Vagina (tissue), 2 donors: ENCODE measurements around the gene FLVCR1. TPM values are rescaled to one million over a fixed set of nuclear protein-coding genes. Genes with fewer than 3 reads are reported as not detected.

Experiments used
- DNase-seq, 2 donors: peaks; one replicate each; pipeline ENCODE4 v3.0.0-alpha.2; 2017; ENCODE audit errors: extremely low spot score in 2 of 2
- H3K27ac ChIP-seq: fragments of 200-600 bp; sonication (generic); one replicate; pipeline ENCODE4 v1.5.1; 2019
- H3K27me3 ChIP-seq: fragments of 200-600 bp; sonication (generic); one replicate; pipeline ENCODE4 v1.5.1; 2019
- H3K36me3 ChIP-seq, 2 donors: fragments of 200-600 bp; sonication (generic); one replicate each; pipeline ENCODE4 v1.5.1; 2017 to 2019
- H3K4me1 ChIP-seq: fragments of 200-600 bp; sonication (generic); one replicate; pipeline ENCODE4 v1.5.1; 2019
- H3K4me3 ChIP-seq, 2 donors: fragments of 200-600 bp; sonication (generic); 1 replicate in 1 of 2; 2 replicates in 1 of 2; pipeline ENCODE4 v1.5.1; 2016 to 2019
- H3K9me3 ChIP-seq: fragments of 200-600 bp; sonication (generic); one replicate; pipeline ENCODE4 v1.5.1; 2019
- POLR2A ChIP-seq, 2 donors: fragments of 450-650 bp; IDR thresholded peaks; one replicate each; pipeline ENCODE4 v1.6.1; 2017; ENCODE audit warnings: antibody characterized with exemption in 2 of 2, mild to moderate bottlenecking in 2 of 2, moderate library complexity in 2 of 2
- POLR2AphosphoS5 ChIP-seq, 2 donors: sonication (generic); formaldehyde crosslinking; IDR thresholded peaks; one replicate each; pipeline ENCODE4 v1.9.0; 2017; ENCODE audit warnings: antibody characterized with exemption in 2 of 2, mild to moderate bottlenecking in 2 of 2, low read depth in 1 of 2; ENCODE audit not compliant: insufficient read depth in 1 of 2
- intact Hi-C: fragments of 100-400 bp; cut with DNase I; formaldehyde crosslinking; loops from one replicate; pipeline ENCODE4 v1.15.1; 2023
- total RNA-seq: library from RNA; depleted of rRNA; stranded (reverse); fragments of >200 nt; gene quantifications from one replicate; pipeline ENCODE4 v1.2.3, GENCODE V29; 2016
- TF ChIP-seq, protein P1 (sequence below), 3 experiments: fragments of 450-650 bp in 2 of 3; fragments of 200-600 bp in 1 of 3; sonication (generic) in 1 of 3; IDR thresholded peaks; one replicate each; pipeline ENCODE4 v1.5.1; 2017 to 2019; ENCODE audit warnings: antibody characterized with exemption in 3 of 3, mild to moderate bottlenecking in 2 of 3, moderate library complexity in 2 of 3

Gene FLVCR1
- total RNA-seq, 1 donor from 2014 or later: 5.6 TPM

DNA sequence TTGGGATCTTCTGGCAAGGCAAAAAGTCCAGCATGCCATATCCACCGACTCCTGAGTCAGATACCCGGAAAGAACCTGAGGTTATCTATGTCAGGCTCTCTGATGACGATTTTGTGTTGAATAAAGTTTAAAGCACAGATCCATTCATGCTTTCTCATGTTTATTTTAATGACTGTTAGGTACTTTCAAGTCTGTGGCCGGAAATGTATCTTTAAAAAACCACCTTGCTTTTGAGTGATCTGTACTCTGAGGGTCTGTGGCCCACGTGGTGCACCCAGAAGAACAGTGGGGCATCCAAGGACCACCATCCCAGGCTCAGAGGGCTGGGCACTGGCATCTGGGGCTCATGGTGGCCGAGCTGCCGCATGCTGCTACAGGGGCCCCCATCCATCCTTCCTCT, 62.2 kb downstream of the FLVCR1 start:
- Histone ChIP-seq H3K27me3 (no peaks in the 10 kb centered on the region), H3K27ac (no peak overlapping the region), H3K4me1 (peaks cover 9% of the 10 kb centered on the region), H3K4me3 (no peak overlapping the region), H3K9me3 (no peaks in the 10 kb centered on the region), H3K36me3 (no peaks in the 10 kb centered on the region)
- no peak for DNase-seq
- intact Hi-C loops: no loop called here
- TF ChIP-seq, protein P1, sequence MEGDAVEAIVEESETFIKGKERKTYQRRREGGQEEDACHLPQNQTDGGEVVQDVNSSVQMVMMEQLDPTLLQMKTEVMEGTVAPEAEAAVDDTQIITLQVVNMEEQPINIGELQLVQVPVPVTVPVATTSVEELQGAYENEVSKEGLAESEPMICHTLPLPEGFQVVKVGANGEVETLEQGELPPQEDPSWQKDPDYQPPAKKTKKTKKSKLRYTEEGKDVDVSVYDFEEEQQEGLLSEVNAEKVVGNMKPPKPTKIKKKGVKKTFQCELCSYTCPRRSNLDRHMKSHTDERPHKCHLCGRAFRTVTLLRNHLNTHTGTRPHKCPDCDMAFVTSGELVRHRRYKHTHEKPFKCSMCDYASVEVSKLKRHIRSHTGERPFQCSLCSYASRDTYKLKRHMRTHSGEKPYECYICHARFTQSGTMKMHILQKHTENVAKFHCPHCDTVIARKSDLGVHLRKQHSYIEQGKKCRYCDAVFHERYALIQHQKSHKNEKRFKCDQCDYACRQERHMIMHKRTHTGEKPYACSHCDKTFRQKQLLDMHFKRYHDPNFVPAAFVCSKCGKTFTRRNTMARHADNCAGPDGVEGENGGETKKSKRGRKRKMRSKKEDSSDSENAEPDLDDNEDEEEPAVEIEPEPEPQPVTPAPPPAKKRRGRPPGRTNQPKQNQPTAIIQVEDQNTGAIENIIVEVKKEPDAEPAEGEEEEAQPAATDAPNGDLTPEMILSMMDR (IDR thresholded peaks at IDR 0.05): no peak
- no peak for TF ChIP-seq POLR2AphosphoS5 (IDR thresholded peaks at IDR 0.05; ENCODE audit: insufficient read depth in 1 of 2, low read depth in 1 of 2)
- no peak for TF ChIP-seq POLR2A (IDR thresholded peaks at IDR 0.05)

DNA sequence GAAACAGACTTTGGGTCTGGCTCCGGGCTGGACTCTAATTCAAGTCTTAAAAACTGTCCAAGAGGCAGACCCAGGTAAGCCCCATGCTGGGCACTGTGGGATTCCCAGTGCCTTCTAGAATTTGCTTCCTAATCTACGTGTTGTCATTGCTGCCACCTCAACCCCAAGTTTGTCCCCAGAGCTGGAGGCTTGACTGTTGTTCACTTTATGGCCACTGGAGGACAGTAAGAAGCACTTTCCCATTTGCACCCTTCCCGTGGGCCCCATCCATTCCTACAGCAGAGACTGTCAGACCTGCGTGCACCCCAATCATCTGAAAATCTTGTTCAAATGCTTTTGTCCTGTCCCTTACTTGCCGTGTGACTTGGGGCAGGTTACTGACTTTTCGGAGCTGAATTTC, 62.8 kb downstream of the FLVCR1 start:
- H3K27ac ChIP-seq: no peak overlapping the region
- H3K4me3 ChIP-seq: no peak overlapping the region
- H3K9me3 ChIP-seq: no peaks in the 10 kb centered on the region
- intact Hi-C loops: no loop called here
- peaks cover 9% of the 10 kb centered on the region for H3K4me1 ChIP-seq
- no peaks in the 10 kb centered on the region for H3K36me3 ChIP-seq
- TF ChIP-seq, protein P1 (IDR thresholded peaks at IDR 0.05): no peak
- TF ChIP-seq POLR2A (IDR thresholded peaks at IDR 0.05) (no peak), POLR2AphosphoS5 (IDR thresholded peaks at IDR 0.05; ENCODE audit: insufficient read depth in 1 of 2, low read depth in 1 of 2) (no peak)
- no peak for DNase-seq
- H3K27me3 ChIP-seq: no peaks in the 10 kb centered on the region

DNA sequence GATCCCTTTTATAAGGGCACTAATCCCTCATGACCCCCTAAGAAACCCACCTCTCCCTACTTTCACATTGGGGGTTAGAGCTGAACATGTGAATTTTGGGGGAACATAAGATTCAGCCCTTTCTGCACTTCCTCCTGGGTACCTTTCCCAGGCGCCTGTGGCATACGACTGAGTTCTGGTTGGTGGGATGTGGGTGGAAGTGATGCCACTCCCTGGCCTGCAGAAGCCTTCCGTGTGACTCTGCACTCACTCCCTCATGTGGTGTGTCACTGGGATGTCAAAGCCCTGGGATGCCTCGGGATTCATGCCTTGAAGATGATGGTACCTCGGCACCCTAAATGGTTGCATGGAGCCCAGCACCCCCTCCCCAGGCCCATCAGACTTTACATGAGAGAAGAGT, 63.9 kb downstream of the FLVCR1 start:
- H3K4me3 ChIP-seq: no peak overlapping the region
- intact Hi-C loops: no loop called here
- peaks cover 1% of the 10 kb centered on the region for H3K4me1 ChIP-seq
- no peak overlapping the region for H3K27ac ChIP-seq
- TF ChIP-seq POLR2AphosphoS5 (IDR thresholded peaks at IDR 0.05; ENCODE audit: insufficient read depth in 1 of 2, low read depth in 1 of 2) (no peak), POLR2A (IDR thresholded peaks at IDR 0.05) (no peak)
- TF ChIP-seq, protein P1 (IDR thresholded peaks at IDR 0.05): no peak
- H3K9me3 ChIP-seq: no peaks in the 10 kb centered on the region
- peak in 1 of 2 donors; percentile 54 for DNase-seq
- H3K36me3 ChIP-seq: no peaks in the 10 kb centered on the region
- no peaks in the 10 kb centered on the region for H3K27me3 ChIP-seq

DNA sequence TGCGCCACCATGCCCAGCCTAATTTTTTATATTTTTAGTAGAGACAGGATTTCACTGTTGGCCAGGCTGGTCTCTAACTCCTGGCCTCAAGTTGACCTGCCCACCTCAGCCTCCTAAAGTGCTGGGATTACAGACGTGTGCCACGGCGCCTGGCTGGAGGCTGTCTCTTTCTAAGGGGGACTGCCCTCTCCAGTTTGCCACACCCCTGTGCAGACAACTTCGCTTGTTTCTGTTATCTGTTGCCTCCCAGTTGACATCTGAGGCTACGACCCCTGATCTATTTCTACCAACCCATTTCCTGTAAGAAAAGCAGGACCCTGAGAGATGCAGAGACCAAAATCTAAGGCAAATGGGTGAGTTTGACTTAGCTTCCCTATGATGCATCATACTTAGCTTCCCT, 68.3 kb downstream of the FLVCR1 start:
- H3K36me3 ChIP-seq: no peaks in the 10 kb centered on the region
- no peak for TF ChIP-seq POLR2A (IDR thresholded peaks at IDR 0.05)
- TF ChIP-seq, protein P1 (IDR thresholded peaks at IDR 0.05): no peak
- TF ChIP-seq POLR2AphosphoS5 (IDR thresholded peaks at IDR 0.05; ENCODE audit: insufficient read depth in 1 of 2, low read depth in 1 of 2): no peak
- no peak overlapping the region for H3K4me3 ChIP-seq
- no peak overlapping the region for H3K27ac ChIP-seq
- peak in 1 of 2 donors; percentile 58 for DNase-seq
- intact Hi-C loops: no loop called here
- no peaks in the 10 kb centered on the region for H3K9me3 ChIP-seq
- H3K27me3 ChIP-seq: no peaks in the 10 kb centered on the region
- H3K4me1 ChIP-seq: no peaks in the 10 kb centered on the region

DNA sequence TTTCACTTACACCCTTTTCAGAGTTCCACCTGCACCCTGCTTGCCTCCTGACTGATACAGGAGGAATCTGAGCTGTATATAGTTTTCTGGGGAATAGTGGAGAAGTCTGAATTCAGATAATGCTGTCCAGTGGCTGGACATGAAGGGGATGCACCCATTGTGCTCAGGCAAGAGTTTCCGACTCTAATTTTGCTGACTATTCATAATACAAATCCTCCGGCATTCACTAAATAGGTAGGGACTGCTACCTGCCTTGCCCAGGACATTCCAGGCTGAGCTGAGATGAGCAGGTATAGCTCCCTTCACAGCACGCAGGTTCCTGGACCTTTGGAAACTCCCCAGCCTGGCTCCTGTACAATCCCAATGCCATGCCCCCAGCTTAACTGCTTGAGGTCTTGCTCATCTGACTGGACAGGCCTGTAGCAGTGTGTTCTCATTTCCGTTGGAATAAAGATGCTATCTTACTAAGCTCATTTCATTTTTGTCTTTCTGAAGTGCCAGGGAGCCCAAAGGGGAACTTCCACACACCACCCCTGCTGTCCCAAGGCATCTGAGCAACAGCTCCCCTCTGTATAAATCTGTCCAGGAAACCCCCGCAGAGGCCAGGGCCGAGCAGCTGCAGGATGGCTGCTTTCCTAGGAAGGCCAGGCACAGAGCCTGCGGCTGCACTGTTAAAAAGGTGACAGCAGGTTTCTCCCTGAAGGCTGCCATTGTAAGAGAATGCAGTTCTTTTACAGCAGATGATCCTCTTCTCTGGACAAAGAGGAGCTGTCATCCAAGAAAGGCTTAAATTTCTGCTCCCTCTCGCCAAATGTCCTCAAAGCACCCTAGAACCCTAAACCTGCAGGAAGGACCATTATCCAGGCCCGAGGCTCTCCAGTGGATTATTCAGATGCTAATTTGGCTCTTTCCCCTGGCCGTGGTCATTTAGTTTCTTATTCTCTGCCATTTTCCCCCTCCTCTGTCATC, 70.5 kb downstream of the FLVCR1 start:
- Histone ChIP-seq H3K9me3 (no peaks in the 10 kb centered on the region), H3K36me3 (no peaks in the 10 kb centered on the region), H3K4me3 (no peak overlapping the region), H3K27ac (no peak overlapping the region), H3K27me3 (no peaks in the 10 kb centered on the region), H3K4me1 (no peaks in the 10 kb centered on the region)
- DNase-seq: peak in 1 of 2 donors; percentile 79
- intact Hi-C loops: no loop called here
- TF ChIP-seq POLR2AphosphoS5 (IDR thresholded peaks at IDR 0.05; ENCODE audit: insufficient read depth in 1 of 2, low read depth in 1 of 2) (no peak), POLR2A (IDR thresholded peaks at IDR 0.05) (no peak)
- TF ChIP-seq, protein P1 (IDR thresholded peaks at IDR 0.05): no peak
